Testis (tissue), 3 donors: ENCODE measurements around the gene SIGLEC11. TPM values are rescaled to one million over a fixed set of nuclear protein-coding genes. Genes with fewer than 3 reads are reported as not detected.

Experiments
- DNase-seq: peaks from one replicate; pipeline ENCODE4 v3.0.0-alpha.2; 2019
- H3K27ac ChIP-seq, 2 donors: fragments of 200-600 bp; sonication (generic); one replicate each; pipeline ENCODE4 v1.5.1; 2019
- H3K27me3 ChIP-seq: fragments of 200-600 bp; sonication (generic); one replicate; pipeline ENCODE4 v1.5.1; 2019
- H3K36me3 ChIP-seq: fragments of 200-600 bp; sonication (generic); one replicate; pipeline ENCODE4 v1.5.1; 2017; ENCODE audit warnings: low read depth; ENCODE audit errors: missing control alignments
- H3K4me1 ChIP-seq: fragments of 200-600 bp; sonication (generic); one replicate; pipeline ENCODE4 v1.5.1; 2019
- H3K4me3 ChIP-seq, 2 donors: fragments of 200-600 bp; sonication (generic); one replicate each; pipeline ENCODE4 v1.5.1; 2017 to 2019
- H3K9me3 ChIP-seq: fragments of 200-600 bp; sonication (generic); one replicate; pipeline ENCODE4 v1.5.1; 2017
- POLR2A ChIP-seq: fragments of 450-650 bp; IDR thresholded peaks from one replicate; pipeline ENCODE4 v1.6.1; 2017; ENCODE audit warnings: antibody characterized with exemption, mild to moderate bottlenecking, moderate library complexity
- WGBS, 2 donors: methylation state at CpG; one replicate each; pipeline ENCODE4 v1.1.5; 2018; 5-methylcytosine and 5-hydroxymethylcytosine counted together
- intact Hi-C: fragments of 100-400 bp; cut with DNase I; formaldehyde crosslinking; loops from one replicate; pipeline ENCODE4 v1.15.1; 2023; ENCODE audit warnings: low total_unique reads
- polyA plus RNA-seq: library from polyadenylated mRNA; stranded (reverse); fragments of 350-450 nt; fragmentation: Illumina TruSeq; extraction: RNeasy Lipid Tissue Mini Kit (QIAGEN cat#74804); gene quantifications from one replicate; pipeline ENCODE4 v1.2.3, GENCODE V29; 2014; ENCODE audit warnings: low read depth, low replicate concordance; ENCODE audit not compliant: insufficient read depth
- total RNA-seq, 2 donors: library from RNA; depleted of rRNA; stranded (reverse); fragments of >200 nt; gene quantifications; one replicate each; pipeline ENCODE4 v1.2.3, GENCODE V29; 2016
- TF ChIP-seq, protein P1 (sequence below), 3 experiments: fragments of 450-650 bp in 2 of 3; fragments of 200-600 bp in 1 of 3; sonication (generic) in 1 of 3; IDR thresholded peaks; one replicate each; pipeline ENCODE4 v1.5.1; 2016 to 2019; ENCODE audit warnings: antibody characterized with exemption in 3 of 3, mild to moderate bottlenecking in 2 of 3, moderate library complexity in 1 of 3

Gene SIGLEC11
- total and polyA plus RNA-seq, 3 donors from 2014 or later: 5.8 to 8.5 (median 6.0) TPM

DNA sequence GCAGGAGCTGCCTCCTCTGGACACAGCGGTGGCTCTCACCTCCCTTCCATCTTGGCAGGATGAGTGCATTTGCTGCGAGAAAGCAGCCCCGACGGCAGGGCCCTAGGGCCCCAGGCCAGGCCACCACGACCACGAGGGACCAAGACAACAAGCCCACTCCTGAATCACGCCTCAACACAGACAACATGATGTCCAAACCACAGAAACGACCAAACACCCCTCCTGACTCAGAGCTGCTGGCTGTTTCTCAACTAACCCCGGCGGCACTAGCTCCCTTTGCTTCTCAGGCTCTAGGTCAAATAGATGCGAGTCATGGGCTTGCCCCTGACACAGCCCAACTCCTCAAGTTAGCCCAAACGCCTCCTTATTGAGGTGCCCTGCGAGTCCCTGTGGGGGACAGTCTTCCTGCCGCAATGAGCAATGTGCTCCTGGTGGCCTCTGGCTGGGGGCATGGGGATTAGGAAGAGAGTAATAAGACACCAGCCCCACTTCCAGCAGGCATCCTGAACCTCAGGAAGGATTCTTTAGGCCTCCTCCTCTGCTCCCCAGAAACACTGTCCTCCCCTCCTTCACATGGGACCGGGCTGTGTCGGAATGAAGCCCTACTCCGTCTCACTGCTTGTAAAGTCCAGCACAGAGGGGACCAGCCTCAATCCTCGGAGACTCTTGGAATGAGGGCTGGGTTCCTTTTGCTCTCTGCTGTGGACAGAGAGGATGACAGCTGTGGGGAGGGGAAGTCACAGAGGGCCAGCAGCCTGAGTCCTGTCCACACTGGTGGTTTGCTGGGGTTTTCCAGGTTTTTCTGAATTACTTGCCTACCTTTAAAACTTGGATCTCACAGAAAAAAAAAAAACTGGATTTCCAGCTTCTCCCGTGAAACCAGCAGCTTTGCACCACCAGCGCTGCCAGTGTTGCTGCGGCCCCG is 38.8 kb downstream of the SIGLEC11 start:
- H3K36me3 ChIP-seq: no peaks in the 10 kb centered on the region
- no peak overlapping the region for H3K4me3 ChIP-seq
- H3K27ac ChIP-seq: no peak overlapping the region
- 92 to 95% methylated on average over 18 to 22 of the region's 22 CpGs for WGBS, 2 donors
- no peak for DNase-seq
- H3K4me1 ChIP-seq: peaks cover 3% of the 10 kb centered on the region
- H3K27me3 ChIP-seq: no peaks in the 10 kb centered on the region
- TF ChIP-seq, protein P1, sequence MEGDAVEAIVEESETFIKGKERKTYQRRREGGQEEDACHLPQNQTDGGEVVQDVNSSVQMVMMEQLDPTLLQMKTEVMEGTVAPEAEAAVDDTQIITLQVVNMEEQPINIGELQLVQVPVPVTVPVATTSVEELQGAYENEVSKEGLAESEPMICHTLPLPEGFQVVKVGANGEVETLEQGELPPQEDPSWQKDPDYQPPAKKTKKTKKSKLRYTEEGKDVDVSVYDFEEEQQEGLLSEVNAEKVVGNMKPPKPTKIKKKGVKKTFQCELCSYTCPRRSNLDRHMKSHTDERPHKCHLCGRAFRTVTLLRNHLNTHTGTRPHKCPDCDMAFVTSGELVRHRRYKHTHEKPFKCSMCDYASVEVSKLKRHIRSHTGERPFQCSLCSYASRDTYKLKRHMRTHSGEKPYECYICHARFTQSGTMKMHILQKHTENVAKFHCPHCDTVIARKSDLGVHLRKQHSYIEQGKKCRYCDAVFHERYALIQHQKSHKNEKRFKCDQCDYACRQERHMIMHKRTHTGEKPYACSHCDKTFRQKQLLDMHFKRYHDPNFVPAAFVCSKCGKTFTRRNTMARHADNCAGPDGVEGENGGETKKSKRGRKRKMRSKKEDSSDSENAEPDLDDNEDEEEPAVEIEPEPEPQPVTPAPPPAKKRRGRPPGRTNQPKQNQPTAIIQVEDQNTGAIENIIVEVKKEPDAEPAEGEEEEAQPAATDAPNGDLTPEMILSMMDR (IDR thresholded peaks at IDR 0.05): no peak
- TF ChIP-seq POLR2A: no peak
- intact Hi-C loops: no loop called here
- H3K9me3 ChIP-seq: no peaks in the 10 kb centered on the region

DNA sequence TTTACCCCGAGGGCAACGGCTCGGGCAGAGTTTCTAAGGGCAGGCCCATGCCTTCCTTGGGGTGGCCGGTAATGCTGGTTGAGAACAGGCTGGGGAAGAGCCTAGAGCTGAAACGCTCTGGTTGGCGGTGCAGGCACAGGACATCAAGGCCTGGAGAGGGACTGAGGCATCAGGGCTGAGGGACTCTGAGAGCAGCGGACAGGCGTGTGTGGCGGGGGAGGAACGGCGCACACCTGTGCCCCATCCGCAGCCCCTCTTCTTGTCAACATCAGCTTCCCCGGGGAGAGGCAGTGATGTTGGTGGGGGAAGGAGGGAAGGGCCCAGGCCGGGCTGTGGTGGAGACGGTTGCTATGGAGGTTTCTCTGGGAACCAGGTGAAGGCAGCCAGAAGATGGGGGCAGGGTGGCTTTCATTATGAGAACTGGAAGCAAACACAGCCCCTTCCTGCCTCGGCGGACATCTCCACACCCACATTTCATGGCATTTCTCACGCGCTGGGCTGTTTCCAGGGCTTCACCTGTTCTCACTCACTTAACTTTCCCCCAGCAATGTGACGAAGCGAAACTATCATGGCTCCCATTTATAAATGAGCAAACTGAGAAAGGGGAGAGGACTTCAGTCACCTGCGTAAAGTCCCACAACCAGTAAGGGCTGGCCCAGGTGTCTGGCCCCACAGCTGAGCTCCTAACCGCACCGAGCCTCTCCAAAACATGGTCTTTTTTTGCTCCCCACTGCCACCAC is 40.2 kb downstream of the SIGLEC11 start:
- H3K27ac ChIP-seq: no peak overlapping the region
- no peaks in the 10 kb centered on the region for H3K27me3 ChIP-seq
- peaks cover 3% of the 10 kb centered on the region for H3K4me1 ChIP-seq
- WGBS, 2 donors: 94 to 96% methylated on average over 24 of the region's 24 CpGs
- no peaks in the 10 kb centered on the region for H3K9me3 ChIP-seq
- TF ChIP-seq POLR2A: no peak
- TF ChIP-seq, protein P1 (IDR thresholded peaks at IDR 0.05): no peak
- intact Hi-C loops: no loop called here
- DNase-seq: no peak
- H3K4me3 ChIP-seq: no peak overlapping the region
- no peaks in the 10 kb centered on the region for H3K36me3 ChIP-seq

DNA sequence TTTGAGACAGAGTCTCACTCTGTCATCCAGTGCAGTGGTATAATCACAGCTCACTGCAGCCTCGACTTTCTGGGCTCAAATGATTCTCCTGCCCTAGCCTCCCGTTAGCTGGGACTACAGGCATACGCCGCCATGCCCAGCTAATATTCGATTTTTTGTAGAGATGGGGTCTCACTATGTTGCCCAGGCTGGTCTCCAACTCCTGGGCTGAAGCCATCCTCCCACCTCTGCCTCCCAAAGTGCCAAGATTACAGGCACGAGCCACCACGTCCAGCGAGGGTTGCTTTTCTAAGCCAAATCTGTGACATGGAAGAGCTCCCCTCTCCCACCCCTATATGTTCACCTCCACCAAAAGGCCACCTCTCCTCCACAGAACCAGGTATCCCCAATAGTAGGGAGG is 42.9 kb downstream of the SIGLEC11 start:
- intact Hi-C loops: no loop called here
- Histone ChIP-seq H3K4me1 (peaks cover 7% of the 10 kb centered on the region), H3K27me3 (no peaks in the 10 kb centered on the region), H3K4me3 (no peak overlapping the region), H3K36me3 (no peaks in the 10 kb centered on the region), H3K27ac (no peak overlapping the region), H3K9me3 (no peaks in the 10 kb centered on the region)
- 92 to 94% methylated on average over 8 of the region's 8 CpGs for WGBS, 2 donors
- no peak for TF ChIP-seq POLR2A
- TF ChIP-seq, protein P1 (IDR thresholded peaks at IDR 0.05): no peak
- no peak for DNase-seq

- no peak overlapping the region for H3K27ac ChIP-seq
- no peak for TF ChIP-seq POLR2A
- TF ChIP-seq, protein P1 (IDR thresholded peaks at IDR 0.05): peak in 2 of 3 experiments; percentile 23 to 25
- no peak for DNase-seq
- H3K27me3 ChIP-seq: no peaks in the 10 kb centered on the region
- intact Hi-C loops: no loop called here
- no peaks in the 10 kb centered on the region for H3K36me3 ChIP-seq
- peaks cover 16% of the 10 kb centered on the region for H3K4me1 ChIP-seq
- WGBS, 2 donors: 79% methylated on average over 17 to 21 of the region's 21 CpGs
- H3K9me3 ChIP-seq: no peaks in the 10 kb centered on the region
- no peak overlapping the region for H3K4me3 ChIP-seq
Observed at GRCh38 chr19:49916839-49917733, 43.9 kb downstream of the SIGLEC11 start.
